A549 (cell line): ENCODE measurements around the gene MX2. TPM values are rescaled to one million over a fixed set of nuclear protein-coding genes. Genes with fewer than 3 reads are reported as not detected.

ENCODE experiments used
- ATAC-seq, 2 experiments: fragments of 200-7000 bp in 1 of 2; fragments of >200 bp in 1 of 2; cut with Nextera tagmentation in 1 of 2; cut with Tn5 transposase in 1 of 2; 3 replicates each; pipeline versions ENCODE4 v1.8.0 to v1.9.1; 2018 to 2020; ENCODE audit warnings: mild to moderate bottlenecking in 1 of 2, moderate library complexity in 1 of 2
- CTCF ChIA-PET: fragments of 300-600 bp; sonication (Branson Sonifier 250); formaldehyde crosslinking; extraction: SDS; loops from one replicate; lab custom pipeline; 2021; ENCODE audit warnings: antibody characterized with exemption, inconsistent platforms; lab: Yijun Ruan, JAX
- POLR2A ChIA-PET: fragments of 350-600 bp; formaldehyde crosslinking; extraction: SDS; loops from one replicate; lab custom pipeline; 2021; ENCODE audit warnings: antibody characterized with exemption, inconsistent platforms; lab: Yijun Ruan, JAX
- DNase-seq, 2 experiments: peaks; one replicate each; pipeline versions ENCODE4 v3.0.0 to v3.0.0-alpha.2; 2011 to 2016; ENCODE audit warnings: low read depth in 1 of 2, low spot score in 1 of 2
- FAIRE-seq: peaks from 2 replicates; lab custom pipeline; 2011; peaks lifted over from hg19 to GRCh38; lab: Jason Lieb, UNC
- H3K27ac ChIP-seq, 2 experiments: fragments of >200 bp; sonication (Bioruptor Twin); formaldehyde crosslinking; 3 replicates each; pipeline ENCODE4 v1.5.1; 2016 to 2017
- H3K4me1 ChIP-seq: fragments of >200 bp; sonication (Bioruptor Twin); formaldehyde crosslinking; 3 replicates; pipeline ENCODE4 v1.6.1; 2016
- H3K4me2 ChIP-seq: fragments of >200 bp; sonication (Bioruptor Twin); formaldehyde crosslinking; 3 replicates; pipeline ENCODE4 v1.6.1; 2016
- H3K4me3 ChIP-seq: fragments of >200 bp; sonication (Bioruptor Twin); formaldehyde crosslinking; 3 replicates; pipeline ENCODE4 v1.5.1; 2016
- H3K9me3 ChIP-seq: fragments of >200 bp; sonication (Bioruptor Twin); formaldehyde crosslinking; 3 replicates; pipeline ENCODE4 v1.6.1; 2016
- BCL3 ChIP-seq: fragments of >200 bp; sonication (Bioruptor Twin); formaldehyde crosslinking; IDR thresholded peaks from 3 replicates; pipeline ENCODE4 v1.6.1; 2016
- BHLHE40 ChIP-seq: IDR thresholded peaks from 2 replicates; pipeline ENCODE4 v1.6.1; 2012; ENCODE audit warnings: low read depth, low read length, inconsistent platforms
- CBX8 ChIP-seq: fragments of 200-600 bp; sonication (generic); IDR thresholded peaks from 2 replicates; pipeline ENCODE4 v1.6.1; 2016
- CEBPB ChIP-seq, 2 experiments: fragments of >200 bp in 1 of 2; sonication (Bioruptor Twin) in 1 of 2; formaldehyde crosslinking in 1 of 2; IDR thresholded peaks; 2 replicates each; pipeline ENCODE4 v1.6.1; 2012 to 2016
- CHD2 ChIP-seq: fragments of 150-350 bp; IDR thresholded peaks from 2 replicates; pipeline ENCODE4 v1.6.1; 2014; ENCODE audit warnings: low read length; ENCODE audit not compliant: partially characterized antibody
- EHF ChIP-seq: fragments of 250-450 bp; sonication (Bioruptor Pico); IDR thresholded peaks from 2 replicates; pipeline ENCODE4 v1.5.0; 2020; ENCODE audit warnings: mild to moderate bottlenecking
- ESRRA ChIP-seq: fragments of 150-350 bp; IDR thresholded peaks from 2 replicates; pipeline ENCODE4 v1.6.1; 2014; ENCODE audit warnings: mild to moderate bottlenecking, low read length, borderline replicate concordance
- GATA3 ChIP-seq: IDR thresholded peaks from 2 replicates; pipeline ENCODE4 v1.6.1; 2012; ENCODE audit warnings: borderline replicate concordance
- HDAC2 ChIP-seq: fragments of 200-600 bp; sonication (generic); IDR thresholded peaks from 2 replicates; pipeline ENCODE4 v1.6.1; 2016
- HES2 ChIP-seq: fragments of >200 bp; sonication (Bioruptor Twin); formaldehyde crosslinking; IDR thresholded peaks from 2 replicates; pipeline ENCODE4 v1.6.1; 2016
- HEYL ChIP-seq: fragments of 250-450 bp; sonication (Bioruptor Pico); IDR thresholded peaks from 2 replicates; pipeline ENCODE4 v1.8.0; 2021; ENCODE audit warnings: mild to moderate bottlenecking, moderate library complexity
- HMGXB4 ChIP-seq: fragments of 250-450 bp; sonication (Bioruptor Pico); IDR thresholded peaks from 2 replicates; pipeline ENCODE4 v1.5.0; 2021; ENCODE audit warnings: mild to moderate bottlenecking, moderate library complexity, borderline replicate concordance
- JUN ChIP-seq, 2 experiments: fragments of >200 bp; sonication (Bioruptor Twin); formaldehyde crosslinking; IDR thresholded peaks; 2 replicates in 1 of 2; 3 replicates in 1 of 2; pipeline ENCODE4 v1.6.1; 2016 to 2017
- MAZ ChIP-seq: fragments of 150-350 bp; IDR thresholded peaks from 2 replicates; pipeline ENCODE4 v1.6.1; 2014; ENCODE audit warnings: antibody characterized with exemption, low read depth, low read length, borderline replicate concordance
- PBX3 ChIP-seq: IDR thresholded peaks from 2 replicates; pipeline ENCODE4 v1.6.1; 2012
- PHF8 ChIP-seq: fragments of 200-600 bp; sonication (generic); IDR thresholded peaks from 2 replicates; pipeline ENCODE4 v1.6.1; 2016; ENCODE audit warnings: low read depth, mild to moderate bottlenecking, antibody characterized with exemption, moderate library complexity, borderline replicate concordance
- POLR2AphosphoS2 ChIP-seq: conservative IDR thresholded peaks from 2 replicates; pipeline ENCODE4 v1.6.1; 2012; ENCODE audit warnings: low read length, improper control_type of control experiment, inconsistent platforms
- RNF2 ChIP-seq: fragments of 200-600 bp; sonication (generic); IDR thresholded peaks from 2 replicates; pipeline ENCODE4 v1.6.1; 2016; ENCODE audit warnings: low read depth, mild to moderate bottlenecking, antibody characterized with exemption, moderate library complexity, borderline replicate concordance
- SREBF2 ChIP-seq: fragments of 450-650 bp; IDR thresholded peaks from 2 replicates; pipeline ENCODE4 v1.6.1; 2014; ENCODE audit warnings: mild to moderate bottlenecking, moderate library complexity
- USF2 ChIP-seq: fragments of 450-650 bp; IDR thresholded peaks from 2 replicates; pipeline ENCODE4 v1.6.1; 2014; ENCODE audit warnings: antibody characterized with exemption
- ZSCAN20 ChIP-seq: fragments of 250-450 bp; sonication (Bioruptor Pico); IDR thresholded peaks from 2 replicates; pipeline ENCODE4 v1.8.0; 2022; ENCODE audit warnings: mild to moderate bottlenecking, moderate library complexity
- WGBS: methylation state at CpG from one replicate; pipeline ENCODE4 v1.1.6; 2017; ENCODE audit errors: missing lambda C conversion rate; 5-methylcytosine and 5-hydroxymethylcytosine counted together
- polyA plus RNA-seq, 4 experiments: library from polyadenylated mRNA; depleted of rRNA in 3 of 4; stranded (reverse); fragments of >200 nt; fragmentation: RNase III in 1 of 4; extraction: RNeasy Plus Mini Kit Qiagen cat#74134 plus additional on column Dnase treatment in 1 of 4; gene quantifications; 2 replicates in 3 of 4; 3 replicates in 1 of 4; pipeline ENCODE4 v1.2.3, GENCODE V29; 2011 to 2017

Gene MX2
- polyA plus RNA-seq, 2 of the 4 experiments (the other 2 are of a cell fraction): not detected

- POLR2A ChIA-PET: no interaction called here
Measured at GRCh38 chr21:41405321-41405720, 43.5 kb downstream of the MX2 start.

GRCh38 chr21:41406340-41406739, 44.5 kb downstream of the MX2 start:
- ChIA-PET CTCF (no interaction called here), POLR2A (no interaction called here)
- H3K4me1 ChIP-seq: no peaks in the 10 kb centered on the region
- H3K4me2 ChIP-seq: no peak overlapping the region
- H3K9me3 ChIP-seq: no peaks in the 10 kb centered on the region
- FAIRE-seq: no peak
- H3K27ac ChIP-seq: no peak overlapping the region
- H3K4me3 ChIP-seq: no peak overlapping the region
- WGBS: 19% methylated on average over 5 of the region's 6 CpGs
- DNase-seq: no peak
- TF ChIP-seq CBX8 (0 out of 2 replicates have a peak, but pooled peaks have one; percentile 52), RNF2 (peak; percentile 53; the same call in 1 of the 2 replicates), HEYL (CRISPR knock-in tag) (no peak)
- ATAC-seq: no peak

More at GRCh38 chr21:41405321-41405720, 43.5 kb downstream of the MX2 start:
- H3K9me3 ChIP-seq: no peaks in the 10 kb centered on the region
- no peak overlapping the region for H3K27ac ChIP-seq
- no peak overlapping the region for H3K4me3 ChIP-seq
- no peaks in the 10 kb centered on the region for H3K4me1 ChIP-seq
- ATAC-seq (no peak), DNase-seq (no peak), FAIRE-seq (no peak)
- 90% methylated on average over 4 of the region's 4 CpGs for WGBS
- CTCF ChIA-PET: no interaction called here
- TF ChIP-seq EHF (no peak), PHF8 (no peak), BCL3 (no peak), GATA3 (no peak), JUN (IDR thresholded peaks at IDR 0.05) (no peak), HES2 (no peak), CEBPB (IDR thresholded peaks at IDR 0.05) (no peak), POLR2AphosphoS2 (no peak), SREBF2 (no peak), ESRRA (no peak), CHD2 (no peak), HDAC2 (no peak), MAZ (no peak), USF2 (no peak), PBX3 (no peak), ZSCAN20 (CRISPR knock-in tag) (no peak), BHLHE40 (no peak), HMGXB4 (CRISPR knock-in tag) (no peak)
- no peak overlapping the region for H3K4me2 ChIP-seq
